ENCODE data around the gene RBM48. TPM values are rescaled to one million over a fixed set of nuclear protein-coding genes. Genes with fewer than 3 reads are reported as not detected.

Gene RBM48
- polyA plus RNA-seq, 3 donors: 5.2 to 8.5 (median 6.1) TPM

DNA sequence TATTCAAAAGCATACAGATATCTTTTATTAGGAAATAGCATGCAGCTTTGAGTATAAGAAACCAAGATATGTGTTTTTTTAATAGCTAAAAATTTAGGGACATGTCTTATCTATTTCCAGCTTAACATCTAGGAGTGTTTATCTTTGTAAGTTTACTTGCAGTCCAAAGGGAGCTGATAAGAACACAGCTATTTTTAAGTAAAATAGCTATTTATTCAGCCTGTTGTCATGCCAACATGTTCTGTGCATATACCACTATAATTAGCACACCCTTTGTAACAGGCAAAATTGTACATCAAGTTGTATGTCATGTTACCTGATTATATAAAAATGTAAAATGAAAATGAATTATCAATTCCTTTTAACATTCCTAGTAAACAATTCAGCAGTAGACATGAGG is 32.0 kb downstream of the RBM48 start:
- Histone ChIP-seq H3K36me3 (replicated peaks in 1 of 2; ENCODE audit: control insufficient read depth in 1 of 2, insufficient read depth in 2 of 2, low read length in 2 of 2) (peaks cover 32 to 66% of the 10 kb centered on the region in 2 donors), H4K20me1 (ENCODE audit: insufficient read depth, low read length) (no peaks in the 10 kb centered on the region), H3K9ac (ENCODE audit: insufficient read depth, low read length, poor library complexity, severe bottlenecking) (no peak overlapping the region), H3K9me3 (replicated peaks in 1 of 2; ENCODE audit: control insufficient read depth in 1 of 2, insufficient read depth in 1 of 2, low read length in 2 of 2) (no peaks in the 10 kb centered on the region), H3K27me3 (ENCODE audit: control insufficient read depth in 2 of 2, insufficient read depth in 2 of 2, low read length in 2 of 2) (no peaks in the 10 kb centered on the region), H3K4me2 (replicated peaks; ENCODE audit: extremely low read depth, low read length, poor library complexity, severe bottlenecking) (no peak overlapping the region), H3K79me2 (ENCODE audit: insufficient read depth, low read length) (no peaks in the 10 kb centered on the region), H3K27ac (ENCODE audit: low read depth in 1 of 2, low read length in 2 of 2) (no peak overlapping the region), H2AFZ (ENCODE audit: insufficient read depth, low read depth, low read length, poor library complexity, severe bottlenecking) (no peak overlapping the region), H3K4me3 (replicated peaks in 1 of 3; ENCODE audit: low read depth in 2 of 3, low read length in 3 of 3) (no peak overlapping the region), H3K4me1 (ENCODE audit: control insufficient read depth in 1 of 2, insufficient read depth in 2 of 2, low read length in 2 of 2) (no peaks in the 10 kb centered on the region)
- intact Hi-C loops (cut with micrococcal nuclease): no loop called here
- TF ChIP-seq, protein P1, sequence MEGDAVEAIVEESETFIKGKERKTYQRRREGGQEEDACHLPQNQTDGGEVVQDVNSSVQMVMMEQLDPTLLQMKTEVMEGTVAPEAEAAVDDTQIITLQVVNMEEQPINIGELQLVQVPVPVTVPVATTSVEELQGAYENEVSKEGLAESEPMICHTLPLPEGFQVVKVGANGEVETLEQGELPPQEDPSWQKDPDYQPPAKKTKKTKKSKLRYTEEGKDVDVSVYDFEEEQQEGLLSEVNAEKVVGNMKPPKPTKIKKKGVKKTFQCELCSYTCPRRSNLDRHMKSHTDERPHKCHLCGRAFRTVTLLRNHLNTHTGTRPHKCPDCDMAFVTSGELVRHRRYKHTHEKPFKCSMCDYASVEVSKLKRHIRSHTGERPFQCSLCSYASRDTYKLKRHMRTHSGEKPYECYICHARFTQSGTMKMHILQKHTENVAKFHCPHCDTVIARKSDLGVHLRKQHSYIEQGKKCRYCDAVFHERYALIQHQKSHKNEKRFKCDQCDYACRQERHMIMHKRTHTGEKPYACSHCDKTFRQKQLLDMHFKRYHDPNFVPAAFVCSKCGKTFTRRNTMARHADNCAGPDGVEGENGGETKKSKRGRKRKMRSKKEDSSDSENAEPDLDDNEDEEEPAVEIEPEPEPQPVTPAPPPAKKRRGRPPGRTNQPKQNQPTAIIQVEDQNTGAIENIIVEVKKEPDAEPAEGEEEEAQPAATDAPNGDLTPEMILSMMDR (IDR thresholded peaks at IDR 0.05): no peak
- H3K4me3 Mint-ChIP-seq: no peak overlapping the region
- peaks cover 49 to 56% of the 10 kb centered on the region in 2 donors for H3K36me3 Mint-ChIP-seq
- H3K27ac Mint-ChIP-seq: no peak overlapping the region
- no peaks in the 10 kb centered on the region for H3K4me1 Mint-ChIP-seq
- no peaks in the 10 kb centered on the region for H3K9me3 Mint-ChIP-seq
- no peak for DNase-seq
- H3K27me3 Mint-ChIP-seq (ENCODE audit: low read depth in 3 of 3): no peaks in the 10 kb centered on the region

DNA sequence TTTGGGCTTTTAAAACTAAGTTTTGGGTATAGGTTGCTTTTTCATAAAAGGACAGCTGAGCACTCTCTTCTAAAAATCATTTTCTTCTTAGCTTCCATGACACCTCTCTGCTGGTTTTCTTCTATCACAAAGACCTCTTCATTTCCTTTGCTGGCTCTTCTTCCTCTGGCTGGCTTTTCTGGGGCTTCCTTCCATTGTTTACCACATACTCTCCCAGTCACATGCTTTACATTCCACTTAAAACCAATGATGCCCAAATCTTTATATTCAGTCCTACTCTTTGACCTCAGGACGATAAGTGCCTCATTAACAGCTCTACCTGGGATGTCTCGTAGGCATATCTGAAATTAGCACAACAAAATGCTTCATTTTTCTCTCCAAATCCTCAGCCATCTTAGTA is 34.8 kb downstream of the RBM48 start:
- H3K9ac ChIP-seq (ENCODE audit: insufficient read depth, low read length, poor library complexity, severe bottlenecking): no peak overlapping the region
- Mint-ChIP-seq H3K4me1 (no peaks in the 10 kb centered on the region), H3K4me3 (no peak overlapping the region), H3K9me3 (no peaks in the 10 kb centered on the region), H3K27me3 (ENCODE audit: low read depth in 3 of 3) (no peaks in the 10 kb centered on the region), H3K27ac (peak overlapping the region in 1 of 7 donors; percentile 12), H3K36me3 (peaks cover 56 to 73% of the 10 kb centered on the region in 2 donors)
- intact Hi-C loops (cut with micrococcal nuclease): no loop called here
- TF ChIP-seq, protein P1 (IDR thresholded peaks at IDR 0.05): no peak
- no peak for DNase-seq
- H3K4me2 ChIP-seq (replicated peaks; ENCODE audit: extremely low read depth, low read length, poor library complexity, severe bottlenecking): no peak overlapping the region
- H3K79me2 ChIP-seq (ENCODE audit: insufficient read depth, low read length): no peaks in the 10 kb centered on the region
- no peak overlapping the region for H3K4me3 ChIP-seq (replicated peaks in 1 of 3; ENCODE audit: low read depth in 2 of 3, low read length in 3 of 3)
- 100% methylated on average over 2 of the region's 2 CpGs for whole genome bisulfite sequencing (ENCODE audit: insufficient coverage)
- no peaks in the 10 kb centered on the region for H4K20me1 ChIP-seq (ENCODE audit: insufficient read depth, low read length)
- no peaks in the 10 kb centered on the region for H3K27me3 ChIP-seq (ENCODE audit: control insufficient read depth in 2 of 2, insufficient read depth in 2 of 2, low read length in 2 of 2)
- no peaks in the 10 kb centered on the region for H3K4me1 ChIP-seq (ENCODE audit: control insufficient read depth in 1 of 2, insufficient read depth in 2 of 2, low read length in 2 of 2)
- H3K9me3 ChIP-seq (replicated peaks in 1 of 2; ENCODE audit: control insufficient read depth in 1 of 2, insufficient read depth in 1 of 2, low read length in 2 of 2): no peaks in the 10 kb centered on the region
- peaks cover 54 to 88% of the 10 kb centered on the region in 2 donors for H3K36me3 ChIP-seq (replicated peaks in 1 of 2; ENCODE audit: control insufficient read depth in 1 of 2, insufficient read depth in 2 of 2, low read length in 2 of 2)
- no peak overlapping the region for H3K27ac ChIP-seq (ENCODE audit: low read depth in 1 of 2, low read length in 2 of 2)
- no peak overlapping the region for H2AFZ ChIP-seq (ENCODE audit: insufficient read depth, low read depth, low read length, poor library complexity, severe bottlenecking)
